ENCODE data around the gene BCAS3.

DNA sequence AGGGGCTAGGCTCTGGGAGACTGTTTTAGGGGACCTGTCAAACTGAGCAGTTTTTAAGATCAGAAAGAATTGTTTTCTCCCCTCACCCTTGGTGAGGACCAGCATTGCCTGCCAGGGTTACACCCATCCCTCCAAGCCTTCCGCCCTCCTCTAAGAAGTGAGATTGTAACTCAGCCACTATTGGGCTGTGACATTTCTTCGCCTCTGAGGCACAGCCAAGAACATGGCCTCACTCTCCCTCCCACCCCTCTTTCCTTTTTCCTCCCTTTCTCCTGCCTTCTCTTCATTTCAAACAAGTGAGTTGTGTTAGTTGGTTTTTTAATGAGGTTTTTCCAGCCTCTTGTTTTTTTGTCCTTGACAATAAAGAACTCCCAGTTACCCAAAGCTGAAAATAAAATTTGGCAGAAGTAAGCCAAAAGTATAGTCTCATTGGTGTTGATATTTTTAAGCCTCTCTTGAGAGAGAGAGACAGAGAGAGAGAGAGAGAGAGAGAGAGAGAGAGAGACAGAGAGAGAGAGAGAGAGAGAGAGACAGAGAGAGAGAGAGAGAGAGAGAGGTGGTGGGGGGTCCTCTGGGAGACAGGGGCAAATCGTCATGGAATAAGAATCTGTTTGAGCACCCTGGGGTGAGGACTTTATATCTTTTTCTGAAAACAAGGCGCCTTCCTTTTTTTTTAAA, 644.8 kb downstream of the BCAS3 start:
- TF ChIP-seq ARNTL (CRISPR knock-in tag; IDR thresholded peaks at IDR 0.05; ENCODE audit: borderline replicate concordance, low read depth) (no peak), CSDC2 (CRISPR knock-in tag; IDR thresholded peaks at IDR 0.05) (no peak), ZC3H10 (CRISPR knock-in tag; IDR thresholded peaks at IDR 0.05) (no peak), ISL1 (CRISPR knock-in tag; IDR thresholded peaks at IDR 0.05) (no peak)
